ENCODE results near the gene PCDHGA1. TPM values are rescaled to one million over a fixed set of nuclear protein-coding genes. Genes with fewer than 3 reads are reported as not detected.
A peak's percentile ranks its signal among the peaks of the same experiment; 100 is the strongest.

Gene PCDHGA1
- total RNA-seq, 1 donor from 2014 or later, result 1.5 TPM

DNA sequence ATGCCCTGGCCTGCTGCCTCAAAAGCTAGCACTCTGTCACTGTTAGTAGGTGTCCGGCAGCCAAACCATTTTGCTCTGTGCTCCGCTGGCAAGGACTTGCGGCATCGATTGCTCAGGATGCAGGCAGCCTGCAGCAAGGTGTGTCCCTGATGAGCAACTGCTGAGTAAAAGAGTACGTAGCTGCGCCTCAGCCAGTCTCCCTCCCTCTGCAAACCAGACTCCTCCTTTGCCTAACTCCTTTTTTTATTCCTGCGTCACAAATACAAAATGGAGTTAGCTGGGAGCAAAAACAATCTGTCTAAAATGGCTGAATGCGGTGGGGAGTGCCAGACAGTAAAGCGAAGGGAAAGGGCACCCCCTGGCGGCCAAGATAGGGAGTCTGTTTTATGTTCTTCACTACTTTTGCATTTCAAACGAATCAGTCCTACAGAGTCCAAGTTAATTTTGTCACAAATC is 227.4 kb downstream of the PCDHGA1 start:
- Histone ChIP-seq H3K4me1 (peaks cover 9% of the 10 kb centered on the region), H3K36me3 (peaks cover 3% of the 10 kb centered on the region), H3F3A (ENCODE audit: low read depth) (peaks cover 27% of the 10 kb centered on the region), H3K4me2 (peak overlapping the region; percentile 13), H2AFZ (replicated peaks) (peak overlapping the region; percentile 97), H3K9ac (no peak overlapping the region), H3K79me2 (ENCODE audit: low read depth) (no peaks in the 10 kb centered on the region), H3K27ac (peak overlapping the region; percentile 83), H4K20me1 (ENCODE audit: low read depth) (no peaks in the 10 kb centered on the region), H3K9me3 (ENCODE audit: low read depth) (no peaks in the 10 kb centered on the region), H3K4me3 (peak overlapping the region; percentile 25), H3K27me3 (no peaks in the 10 kb centered on the region)
- Mint-ChIP-seq H3K36me3 (peaks cover 49% of the 10 kb centered on the region), H3K9me3 (peaks cover 21% of the 10 kb centered on the region), H3K4me1 (peaks cover 21% of the 10 kb centered on the region), H3K4me3 (no peak overlapping the region), H3K27ac (peak overlapping the region; percentile 96), H3K27me3 (ENCODE audit: insufficient read depth, low read depth) (no peaks in the 10 kb centered on the region)
- DNase-seq (ENCODE audit: low spot score), result peak; percentile 91
- TF ChIP-seq EZH2 (IDR thresholded peaks at IDR 0.05) (no peak), CTCF (IDR thresholded peaks at IDR 0.05) (peak; percentile 91), EZH2phosphoT487 (IDR thresholded peaks at IDR 0.05) (no peak)

DNA sequence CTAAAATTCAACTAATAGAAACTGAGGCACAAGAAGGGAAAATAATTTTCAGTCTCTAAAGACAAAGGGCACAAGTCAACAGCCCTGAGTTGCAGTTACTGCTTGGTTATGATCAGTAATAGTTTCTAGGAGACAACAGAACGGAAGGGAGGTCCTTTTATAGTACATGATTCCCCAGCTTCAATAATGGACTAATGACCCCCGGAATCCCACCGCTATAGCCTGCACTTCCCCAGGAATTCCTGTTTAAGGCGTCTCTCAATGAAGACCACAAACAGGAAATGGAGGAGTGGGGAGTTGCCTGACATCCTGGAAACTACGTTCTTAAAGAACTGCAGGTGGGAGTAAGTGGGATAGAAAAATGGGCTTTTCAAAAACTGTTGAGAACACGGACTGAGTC is 227.8 kb downstream of the PCDHGA1 start:
- H3K9ac ChIP-seq, result no peak overlapping the region
- no peak overlapping the region for H3K27ac ChIP-seq
- H2AFZ ChIP-seq (replicated peaks), result peak overlapping the region; percentile 97
- no peak overlapping the region for H3K4me3 Mint-ChIP-seq
- peak overlapping the region; percentile 96 for H3K27ac Mint-ChIP-seq
- peaks cover 21% of the 10 kb centered on the region for H3K4me1 Mint-ChIP-seq
- no peaks in the 10 kb centered on the region for H3K79me2 ChIP-seq (ENCODE audit: low read depth)
- H4K20me1 ChIP-seq (ENCODE audit: low read depth), result no peaks in the 10 kb centered on the region
- peaks cover 21% of the 10 kb centered on the region for H3K9me3 Mint-ChIP-seq
- H3K27me3 ChIP-seq, result no peaks in the 10 kb centered on the region
- peaks cover 5% of the 10 kb centered on the region for H3K36me3 ChIP-seq
- H3K27me3 Mint-ChIP-seq (ENCODE audit: insufficient read depth, low read depth), result no peaks in the 10 kb centered on the region
- H3K9me3 ChIP-seq (ENCODE audit: low read depth), result no peaks in the 10 kb centered on the region
- TF ChIP-seq CTCF (IDR thresholded peaks at IDR 0.05), result no peak
- no peak for TF ChIP-seq EZH2 (IDR thresholded peaks at IDR 0.05)
- TF ChIP-seq EZH2phosphoT487 (IDR thresholded peaks at IDR 0.05), result no peak
- no peak overlapping the region for H3K4me3 ChIP-seq
- peaks cover 9% of the 10 kb centered on the region for H3K4me1 ChIP-seq
- DNase-seq (ENCODE audit: low spot score), result no peak
- peaks cover 27% of the 10 kb centered on the region for H3F3A ChIP-seq (ENCODE audit: low read depth)
- peaks cover 54% of the 10 kb centered on the region for H3K36me3 Mint-ChIP-seq
- H3K4me2 ChIP-seq, result no peak overlapping the region

GRCh38 chr5:141559461-141559860 is 229.1 kb downstream of the PCDHGA1 start:
- no peak overlapping the region for H3K4me2 ChIP-seq
- H3K4me3 Mint-ChIP-seq, result peak overlapping the region; percentile 33

More at GRCh38 chr5:141559461-141559860, 229.1 kb downstream of the PCDHGA1 start:
- no peaks in the 10 kb centered on the region for H4K20me1 ChIP-seq (ENCODE audit: low read depth)
- no peak overlapping the region for H2AFZ ChIP-seq (replicated peaks)
- H3K9ac ChIP-seq, result no peak overlapping the region
- peaks cover 21% of the 10 kb centered on the region for H3K4me1 Mint-ChIP-seq
- H3K4me1 ChIP-seq, result peaks cover 9% of the 10 kb centered on the region
- TF ChIP-seq CTCF (IDR thresholded peaks at IDR 0.05) (no peak), EZH2 (IDR thresholded peaks at IDR 0.05) (no peak), EZH2phosphoT487 (IDR thresholded peaks at IDR 0.05) (no peak)
- no peaks in the 10 kb centered on the region for H3K27me3 ChIP-seq
- no peaks in the 10 kb centered on the region for H3K79me2 ChIP-seq (ENCODE audit: low read depth)
- H3K36me3 Mint-ChIP-seq, result peaks cover 56% of the 10 kb centered on the region
- H3K9me3 Mint-ChIP-seq, result peaks cover 18% of the 10 kb centered on the region
- no peaks in the 10 kb centered on the region for H3K27me3 Mint-ChIP-seq (ENCODE audit: insufficient read depth, low read depth)
- peaks cover 29% of the 10 kb centered on the region for H3F3A ChIP-seq (ENCODE audit: low read depth)
- peak overlapping the region; percentile 96 for H3K27ac Mint-ChIP-seq
- no peak for DNase-seq (ENCODE audit: low spot score)
- H3K36me3 ChIP-seq, result peaks cover 16% of the 10 kb centered on the region
- H3K9me3 ChIP-seq (ENCODE audit: low read depth), result no peaks in the 10 kb centered on the region
- no peak overlapping the region for H3K27ac ChIP-seq
- no peak overlapping the region for H3K4me3 ChIP-seq
